Erythroblast (primary cell): ENCODE results near the gene PTPRA.

Experiments used
- GATA1 ChIP-seq: IDR thresholded peaks from 2 replicates; pipeline ENCODE4 v1.6.1; 2011; ENCODE audit warnings: low read depth, mild to moderate bottlenecking, control low read depth, low read length, moderate library complexity
- POLR2A ChIP-seq: IDR thresholded peaks from 2 replicates; pipeline ENCODE4 v1.6.1; 2011; ENCODE audit warnings: mild to moderate bottlenecking, low read length

DNA sequence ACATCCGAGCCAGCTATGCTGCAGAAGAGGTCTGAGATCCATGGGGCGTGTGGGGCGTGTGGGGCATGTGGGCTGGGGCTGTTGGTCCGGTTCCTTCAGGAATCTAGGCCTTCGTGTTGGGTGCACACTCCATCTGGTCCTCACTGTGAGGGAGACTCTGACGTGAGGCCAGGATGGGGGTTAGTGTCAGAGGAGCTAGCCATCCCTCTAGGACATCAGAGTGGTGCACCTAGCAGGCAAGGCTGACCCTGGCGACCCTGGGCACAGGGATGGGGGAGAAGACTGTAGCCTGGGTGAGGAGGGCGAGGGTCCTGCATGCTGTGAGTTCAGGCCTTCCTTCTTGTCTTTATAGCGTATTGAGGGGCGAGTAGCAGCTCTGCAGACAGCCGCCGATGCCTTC lies 8.7 kb upstream of the PTPRA start:
- TF ChIP-seq POLR2A: no peak
- no peak for TF ChIP-seq GATA1
